Retina (tissue), 1 donor: Measurements from ENCODE around the gene AHRR.

Experiments used
- DNase-seq: peaks from one replicate; pipeline ENCODE4 v3.0.0-alpha.2; 2016

The AHRR gene

DNA sequence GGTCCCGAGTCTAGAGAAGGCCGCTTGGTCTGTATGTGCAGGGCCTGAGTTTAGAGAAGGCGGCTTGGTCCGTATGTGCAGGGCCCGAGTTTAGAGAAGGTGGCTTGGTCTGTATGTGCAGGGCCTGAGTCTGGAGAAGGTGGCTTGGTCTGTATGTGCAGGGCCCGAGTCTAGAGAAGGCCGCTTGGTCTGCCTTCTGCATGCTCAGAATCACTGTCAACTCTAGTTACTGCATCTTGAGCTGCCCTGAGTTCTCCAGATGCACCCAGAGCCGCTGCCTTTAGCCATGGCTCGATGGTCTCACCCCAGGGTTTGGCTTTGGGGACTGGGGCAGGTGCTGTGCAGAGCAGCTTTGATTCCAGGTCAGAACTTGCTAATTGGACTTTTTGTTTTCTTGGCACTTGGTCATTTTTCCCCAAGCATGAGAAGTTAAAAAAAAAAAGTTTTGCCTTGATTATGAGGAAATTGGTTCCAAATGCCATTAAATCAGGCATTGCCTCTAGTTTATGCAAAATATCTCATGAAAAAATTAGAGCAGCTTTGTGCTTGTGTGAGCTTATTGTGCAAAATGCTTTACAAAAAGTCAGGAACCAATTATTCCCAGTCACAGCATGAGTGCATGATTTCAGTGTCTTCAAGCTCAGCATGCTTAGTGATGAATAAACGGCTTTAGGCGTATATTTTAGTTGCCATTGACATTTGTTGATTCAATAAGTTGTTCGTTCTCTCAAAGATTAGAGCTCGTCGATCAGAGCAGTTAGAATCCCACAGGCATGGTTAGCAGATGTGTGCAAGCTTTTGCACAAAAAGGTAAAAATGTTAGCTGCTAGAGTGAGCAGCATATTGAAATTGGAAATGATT is 96.0 kb downstream of the AHRR start:
- DNase-seq = peak; percentile 50

DNA sequence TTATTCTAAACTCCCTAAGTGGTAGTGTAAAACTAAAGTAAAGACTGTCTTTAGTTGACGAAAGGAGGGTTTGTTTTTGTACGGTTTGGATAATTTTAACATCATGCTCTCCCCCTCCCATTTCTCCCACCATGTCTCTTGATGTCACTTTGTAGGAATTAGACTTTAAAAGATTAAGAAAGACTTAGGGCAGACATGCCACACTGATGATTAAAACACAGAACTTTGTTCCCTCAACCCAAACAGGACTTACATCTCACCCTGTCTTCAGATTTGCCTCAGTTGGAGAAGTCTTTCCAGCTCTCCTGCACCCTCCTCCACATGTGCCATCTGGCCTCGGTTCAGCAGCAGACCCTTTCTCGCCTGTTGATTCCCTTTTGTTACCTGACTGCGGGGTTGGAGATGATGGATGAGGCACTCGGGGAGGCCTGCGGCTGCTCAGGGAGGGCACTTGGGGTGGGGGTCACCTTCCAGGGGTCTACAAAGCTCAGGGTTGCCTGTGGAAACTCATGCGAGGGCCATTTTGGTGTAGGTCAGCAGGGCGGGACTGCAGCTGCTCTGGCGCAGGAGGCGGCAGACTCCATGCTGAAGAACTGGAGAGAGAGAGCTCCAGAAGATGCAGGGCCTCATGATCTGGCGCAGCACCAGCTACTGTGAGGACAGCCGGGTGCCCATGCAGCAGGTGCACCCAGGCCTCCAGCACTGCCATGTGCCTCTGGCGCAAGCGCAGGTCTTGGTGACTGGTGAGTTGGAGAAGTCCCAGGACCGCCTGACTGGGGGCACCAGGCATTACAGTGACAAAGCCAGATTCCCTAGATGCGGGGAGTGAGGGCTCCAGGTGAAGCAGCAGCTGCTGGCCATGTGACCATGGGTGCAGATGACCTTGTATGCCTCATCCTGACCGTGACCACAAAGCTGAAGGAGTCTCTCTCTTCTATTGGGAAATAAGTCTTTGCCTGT is 96.9 kb downstream of the AHRR start:
- DNase-seq = no peak

DNA sequence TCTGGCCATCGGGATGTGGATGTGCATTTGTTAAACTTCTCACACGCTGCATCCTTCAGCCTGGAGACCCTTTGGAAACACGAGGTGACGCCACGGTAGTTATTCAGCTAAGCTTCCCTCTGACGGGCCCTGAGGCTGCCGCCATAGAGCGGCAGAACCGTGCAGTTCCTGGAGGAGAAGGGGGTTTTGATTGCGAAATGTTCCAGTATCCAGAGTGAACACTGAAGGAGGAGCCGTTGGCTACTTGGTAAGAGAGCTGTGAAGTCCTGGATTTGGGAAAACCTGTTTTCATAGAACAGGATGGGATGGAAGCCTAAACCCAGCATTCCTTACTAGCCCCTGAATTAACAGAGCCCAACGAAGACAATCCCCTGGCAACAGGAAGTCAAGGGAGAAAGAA is 98.5 kb downstream of the AHRR start:
- no peak for DNase-seq

- DNase-seq = no peak
Observed at GRCh38 chr5:420632-421286, 99.2 kb downstream of the AHRR start.

GRCh38 chr5:421287-421880 is 99.9 kb downstream of the AHRR start:
- DNase-seq = no peak

GRCh38 chr5:421901-422300 is 100.4 kb downstream of the AHRR start:
- DNase-seq = no peak

DNA sequence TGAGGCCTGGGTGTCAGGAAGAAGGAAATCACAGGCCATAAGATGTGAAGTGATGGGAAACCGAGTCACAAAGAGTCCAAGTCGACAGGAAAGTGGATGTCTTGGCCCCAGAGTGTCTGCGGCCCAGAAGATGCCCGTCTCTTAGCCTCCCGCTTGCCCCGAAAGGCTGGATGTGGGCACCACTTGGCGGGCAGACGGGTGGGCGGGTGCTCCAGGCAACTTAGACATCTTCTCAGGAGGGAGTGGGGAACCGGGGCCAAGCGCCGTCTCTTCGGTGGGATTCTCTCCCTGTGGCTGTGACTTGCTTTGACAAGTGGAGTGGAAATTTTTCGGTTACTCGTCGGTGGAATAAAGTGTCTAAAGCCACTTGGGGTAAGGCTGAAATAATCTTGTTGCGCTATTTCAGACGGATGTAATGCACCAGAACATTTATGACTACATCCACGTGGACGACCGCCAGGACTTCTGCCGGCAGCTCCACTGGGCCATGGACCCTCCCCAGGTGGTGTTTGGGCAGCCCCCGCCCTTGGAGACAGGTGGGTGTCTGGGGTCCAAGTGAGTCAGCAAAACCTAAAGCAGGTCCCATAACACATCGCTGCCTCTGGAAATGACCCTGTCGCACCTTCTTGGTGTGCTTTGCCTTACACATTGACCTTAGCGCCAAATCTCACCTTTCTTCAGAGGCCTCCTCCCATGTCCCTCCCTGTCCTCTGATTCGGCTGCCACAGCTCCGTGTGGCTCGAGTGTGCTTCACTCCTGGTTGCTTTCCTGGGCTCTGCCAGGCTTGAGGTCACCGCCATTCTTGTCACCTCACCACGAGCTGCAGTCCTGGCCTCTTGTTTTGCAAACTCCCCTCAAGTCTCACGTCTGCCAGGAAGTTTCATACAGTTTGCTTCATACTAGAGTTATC is 101.1 kb downstream of the AHRR start:
- DNase-seq = no peak

GRCh38 chr5:423233-423565 is 101.7 kb downstream of the AHRR start:
- DNase-seq = no peak

DNA sequence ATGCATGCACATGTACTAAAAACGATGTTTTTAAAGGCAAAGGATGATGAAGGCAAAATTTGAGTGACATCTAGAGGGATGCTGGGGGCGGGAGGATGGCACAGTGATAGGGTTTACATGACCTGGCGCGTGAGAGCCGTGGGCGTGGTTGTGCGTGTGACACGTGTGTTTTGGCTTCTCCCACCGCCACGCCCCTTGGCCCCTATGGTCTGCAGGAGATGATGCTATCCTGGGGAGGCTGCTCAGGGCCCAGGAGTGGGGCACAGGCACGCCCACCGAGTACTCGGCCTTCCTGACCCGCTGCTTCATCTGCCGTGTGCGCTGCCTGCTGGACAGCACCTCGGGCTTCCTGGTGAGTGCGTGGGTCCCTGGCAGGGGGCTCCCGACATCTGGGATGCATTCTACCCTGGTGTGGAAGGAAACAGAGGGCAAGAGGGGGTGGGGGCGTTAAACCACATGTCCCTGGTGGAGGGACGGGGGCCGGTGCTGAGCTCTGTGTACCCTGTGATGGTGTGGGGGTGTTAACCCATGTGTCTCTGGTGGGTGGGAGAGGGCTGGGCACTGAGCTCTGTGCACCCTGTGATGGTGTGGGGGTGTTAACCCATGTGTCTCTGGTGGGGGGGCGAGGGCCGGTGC is 102.2 kb downstream of the AHRR start:
- no peak for DNase-seq

- no peak for DNase-seq
Observed at GRCh38 chr5:424301-425110, 103.0 kb downstream of the AHRR start.

DNA sequence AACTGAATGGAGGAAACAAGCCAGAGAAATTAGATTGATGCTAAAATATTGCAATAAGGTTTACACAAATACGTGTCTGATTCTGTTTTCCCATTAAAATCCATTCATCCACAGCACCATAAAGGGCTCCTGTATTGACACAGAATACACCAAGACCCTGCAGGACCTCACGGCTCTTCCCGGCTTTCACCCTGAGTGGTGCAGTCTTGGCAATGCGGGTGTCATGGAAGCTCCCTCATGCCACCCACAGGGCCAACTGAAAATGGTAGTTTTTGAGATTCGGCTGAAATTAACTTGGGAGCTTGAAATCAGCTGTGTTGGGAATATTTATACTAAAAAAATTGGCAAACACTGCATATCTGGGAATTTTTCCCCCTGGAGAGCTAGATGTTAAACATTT is 104.2 kb downstream of the AHRR start:
- no peak for DNase-seq

- no peak for DNase-seq
Observed at GRCh38 chr5:426392-426976, 105.0 kb downstream of the AHRR start.

- no peak for DNase-seq
Observed at GRCh38 chr5:427415-428087, 106.0 kb downstream of the AHRR start.

- no peak for DNase-seq
Observed at GRCh38 chr5:428219-428618, 106.7 kb downstream of the AHRR start.

DNA sequence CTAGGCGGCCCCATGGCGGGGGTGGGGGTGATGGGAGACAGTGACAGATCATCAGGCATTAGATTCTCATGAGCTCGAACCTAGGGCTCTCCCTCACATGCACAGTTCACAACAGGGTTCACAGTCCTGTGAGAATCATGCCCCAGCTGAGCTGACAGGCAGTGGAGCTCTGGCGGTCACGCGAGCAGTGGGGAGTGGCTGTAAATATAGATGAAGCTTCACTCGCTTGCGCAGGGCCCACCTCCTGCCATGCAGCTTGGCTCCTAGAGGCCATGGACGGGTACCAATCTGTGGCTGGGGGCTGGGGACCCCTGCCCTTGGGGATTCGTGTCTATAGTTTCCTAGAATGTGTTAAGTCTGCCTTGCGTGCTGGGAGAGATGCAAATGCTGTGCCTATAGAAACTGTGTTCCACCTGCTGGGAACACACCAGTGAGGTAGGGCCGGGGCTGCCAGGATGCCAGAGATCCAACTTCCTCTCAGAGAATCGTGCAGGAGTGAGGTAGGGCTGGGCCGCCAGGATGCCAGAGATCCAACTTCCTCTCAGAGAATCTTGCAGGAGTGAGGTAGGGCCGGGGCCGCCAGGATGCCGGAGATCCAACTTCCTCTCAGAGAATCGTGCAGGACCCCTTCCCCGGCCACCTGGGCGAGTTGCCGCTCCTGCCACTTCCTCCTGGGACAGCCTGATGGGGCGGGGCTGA is 107.4 kb downstream of the AHRR start:
- DNase-seq = no peak

GRCh38 chr5:429453-430188 is 108.1 kb downstream of the AHRR start:
- DNase-seq = no peak

DNA sequence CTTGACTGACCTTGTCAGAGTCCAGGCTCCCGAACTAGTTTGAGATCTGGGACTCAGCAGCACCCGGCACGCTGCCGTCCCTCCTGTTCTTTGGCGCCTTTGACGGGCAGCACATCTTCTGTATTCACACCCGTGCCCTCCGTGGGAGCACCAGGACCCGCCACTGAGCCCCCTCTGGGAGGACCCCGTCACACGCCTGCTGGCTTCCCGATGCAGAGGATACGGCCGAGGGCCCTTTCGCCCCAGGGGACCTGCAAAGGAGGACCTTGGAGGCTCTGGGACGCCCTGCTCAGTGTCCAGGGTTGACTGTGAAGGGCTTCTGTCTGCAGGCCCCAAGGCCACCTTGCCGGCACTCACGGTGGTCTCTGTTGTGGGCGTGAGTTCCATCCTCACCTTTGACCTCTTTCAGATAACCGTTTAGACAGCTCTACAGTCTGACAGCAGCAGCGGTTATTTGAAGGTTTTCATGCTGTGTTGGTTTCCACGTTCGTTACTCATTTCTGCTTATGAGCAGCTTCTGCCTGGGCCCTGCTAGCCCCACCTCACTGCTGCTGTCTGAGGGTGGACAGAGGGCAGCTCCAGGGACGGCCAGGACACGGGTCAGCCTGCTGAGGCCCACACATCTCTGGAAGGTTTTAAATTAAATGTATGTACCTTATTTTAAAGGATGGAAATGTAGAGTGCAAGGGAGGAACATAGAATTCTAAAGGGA is 108.9 kb downstream of the AHRR start:
- no peak for DNase-seq
